Germinal center (tissue), 1 donor: Measurements from ENCODE around the gene FPR1.
A peak's percentile ranks its signal among the peaks of the same experiment; 100 is the strongest.

Experiments used
- DNase-seq: peaks from one replicate; pipeline ENCODE4 v3.0.0; 2012; ENCODE audit warnings: mixed read lengths, low spot score

The FPR1 gene

DNA sequence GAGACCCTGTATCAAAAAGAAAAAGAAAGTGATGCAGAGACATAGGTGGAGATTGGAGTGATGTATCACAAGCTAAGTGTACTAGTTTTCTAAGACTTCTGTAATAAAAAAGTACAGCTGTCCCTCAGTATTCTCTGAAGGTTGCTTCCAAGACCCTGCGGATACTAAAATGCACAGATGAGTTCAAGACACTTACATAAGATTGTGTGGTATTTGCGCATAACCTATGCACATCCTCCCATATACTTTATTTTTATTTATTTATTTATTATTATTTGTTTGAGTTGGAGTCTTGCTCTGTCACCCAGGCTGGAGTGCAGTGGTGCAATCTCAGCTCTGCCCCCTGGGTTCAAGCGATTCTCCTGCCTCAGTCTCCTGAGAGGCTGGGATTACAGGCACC lies 14.3 kb downstream of the FPR1 start:
- no peak for DNase-seq

DNA sequence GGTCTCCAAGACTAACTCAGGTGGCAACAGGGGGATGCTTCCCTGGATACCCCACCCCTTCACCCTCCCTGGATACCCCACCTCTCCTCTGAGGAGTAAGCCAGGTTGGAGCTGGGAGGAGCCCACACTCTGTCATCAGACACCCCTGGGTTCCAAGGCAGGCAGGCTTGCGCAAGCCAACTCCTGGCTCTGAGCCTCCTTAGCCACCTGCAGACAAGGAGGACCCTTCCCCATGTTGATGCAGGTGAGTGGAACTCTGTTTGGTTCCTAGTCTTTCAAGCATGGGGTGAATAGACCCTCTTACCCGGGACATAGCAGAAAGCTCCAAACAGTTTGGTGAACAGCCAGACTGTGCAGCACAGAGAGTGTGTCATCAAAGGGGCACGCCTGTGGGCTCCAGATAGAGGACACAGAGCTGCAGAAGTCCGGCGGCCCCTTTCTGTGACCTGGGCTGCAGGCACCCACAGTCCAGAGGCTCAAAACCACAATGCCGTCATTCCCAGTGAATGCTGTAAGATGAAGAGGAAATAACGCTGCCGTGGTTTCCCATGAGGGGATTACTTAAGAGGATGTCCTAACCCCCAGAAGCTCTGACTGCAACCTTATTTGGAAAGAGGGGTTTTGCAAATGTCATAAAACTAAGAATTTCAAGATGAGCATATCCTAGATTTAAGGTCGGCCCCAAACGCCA lies 15.8 kb downstream of the FPR1 start:
- DNase-seq: no peak

DNA sequence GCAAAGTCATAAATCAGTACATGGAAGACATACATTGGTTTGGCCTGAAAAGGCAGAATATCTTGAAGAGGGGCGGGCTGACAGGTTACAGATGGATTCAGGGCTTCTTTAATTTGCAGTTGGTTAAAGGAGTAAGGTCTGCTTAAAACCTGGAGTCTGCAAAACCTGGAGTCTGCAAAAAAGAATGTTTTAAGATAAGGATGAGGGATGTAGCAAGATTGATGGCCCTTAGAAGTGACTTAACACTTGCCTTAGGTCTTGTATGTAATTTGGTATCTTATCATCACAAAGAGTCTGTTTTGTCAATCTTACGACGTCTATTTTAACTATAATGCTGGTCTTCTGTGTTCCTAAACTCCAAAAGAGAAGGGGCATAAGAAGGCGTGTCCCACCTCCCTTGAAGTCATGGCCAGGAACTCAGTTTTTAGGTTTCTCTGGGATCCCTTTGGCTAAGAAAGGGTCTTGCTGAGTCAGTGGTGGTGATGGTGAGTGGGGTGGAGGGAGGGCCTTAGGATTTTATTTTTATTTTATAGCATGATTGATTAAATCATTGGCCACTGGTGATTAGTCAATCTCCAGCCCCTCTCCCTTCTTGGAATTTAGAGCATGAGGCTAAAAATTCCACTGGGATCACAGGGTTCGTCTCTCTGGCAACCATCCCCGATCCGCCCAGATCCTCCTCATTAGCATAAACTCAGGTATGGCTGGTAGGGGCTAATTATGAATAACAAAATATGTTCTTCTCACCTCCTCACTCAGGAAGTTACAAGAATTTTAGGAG lies 17.7 kb downstream of the FPR1 start:
- DNase-seq: no peak

DNA sequence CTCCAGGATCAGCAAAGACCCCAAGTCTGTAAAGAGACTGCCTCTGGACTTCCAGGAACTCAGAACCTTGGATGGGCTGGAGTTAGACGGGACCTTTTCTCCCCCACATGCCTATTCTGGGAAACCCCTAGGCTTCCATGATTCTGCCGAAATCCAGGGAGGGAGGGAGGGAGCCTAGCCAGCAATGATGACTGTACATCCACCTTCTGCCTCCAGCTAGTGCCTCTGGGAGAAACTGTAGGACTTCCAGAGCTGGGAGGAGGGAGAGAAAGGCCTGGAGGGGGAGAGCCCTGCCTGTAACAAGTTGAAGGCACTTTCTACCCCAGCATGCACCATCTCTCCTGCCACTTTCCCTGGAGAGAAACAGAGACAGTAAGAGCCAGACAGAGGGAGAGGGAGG lies 21.9 kb downstream of the FPR1 start:
- no peak for DNase-seq

DNA sequence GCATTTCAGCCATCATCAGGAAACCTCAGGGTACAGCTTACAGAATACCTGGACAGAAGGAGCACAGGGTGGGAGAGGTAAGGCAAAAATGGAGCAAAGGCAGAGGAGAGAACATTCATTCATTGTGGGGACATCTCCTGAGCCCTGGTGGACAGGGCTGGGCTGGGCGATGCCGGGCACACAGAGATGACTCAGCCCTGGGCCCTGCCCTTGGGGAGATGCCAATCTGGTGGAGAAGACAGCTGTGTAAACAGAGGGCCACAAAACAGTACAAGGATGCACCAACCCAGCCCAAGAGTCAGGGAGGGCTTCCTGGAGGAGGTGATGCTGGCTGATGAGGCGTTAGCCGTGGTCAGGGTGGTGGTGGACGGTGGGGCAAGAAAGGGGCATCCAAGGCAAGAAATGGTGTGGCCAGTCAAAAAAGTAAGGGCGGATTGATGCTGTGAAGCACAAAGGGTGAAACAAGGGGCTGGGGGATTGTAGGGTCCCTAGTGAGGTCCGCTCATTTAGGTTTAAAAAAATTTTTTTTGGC lies 24.3 kb downstream of the FPR1 start:
- DNase-seq: no peak

DNA sequence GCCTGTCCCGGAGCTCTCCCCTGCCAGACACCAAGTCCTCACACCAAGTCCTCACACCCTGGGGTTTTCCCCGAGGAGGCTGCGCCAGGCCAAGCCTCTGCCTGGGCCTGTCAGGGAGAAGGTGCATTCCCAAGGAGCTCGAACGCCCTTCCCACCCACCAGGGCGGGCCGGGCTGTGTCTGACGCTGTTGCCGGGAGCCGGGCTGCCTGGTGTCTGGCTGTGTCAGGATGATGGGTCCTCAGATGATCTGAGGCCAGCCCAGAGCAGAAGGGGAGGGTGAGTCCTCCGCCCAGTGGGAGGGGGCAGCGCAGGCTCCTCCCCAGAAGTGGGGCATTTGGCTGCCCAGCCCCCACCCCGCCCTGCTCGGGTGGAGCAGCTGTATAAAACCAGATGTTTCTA lies 25.6 kb downstream of the FPR1 start:
- DNase-seq: no peak

DNA sequence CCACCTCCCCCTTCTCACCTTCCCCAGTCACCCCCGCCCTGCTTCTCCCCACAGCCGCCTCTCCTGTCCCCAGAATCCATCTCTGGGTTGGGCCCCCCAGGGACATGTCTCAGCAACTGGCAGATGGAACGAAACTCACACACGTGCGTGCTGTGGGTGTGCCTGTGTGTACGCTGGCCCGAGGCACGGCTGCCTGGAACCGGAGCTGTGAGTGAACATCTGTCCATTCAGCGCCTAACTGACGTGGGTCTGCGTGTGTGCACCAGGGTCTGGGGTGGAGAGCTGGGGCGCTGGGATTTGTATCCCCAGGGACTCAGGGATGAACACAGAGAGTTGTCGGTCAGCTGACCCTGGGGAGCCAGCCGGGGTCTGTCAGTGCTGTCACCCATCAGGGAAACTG lies 27.1 kb downstream of the FPR1 start:
- no peak for DNase-seq

DNA sequence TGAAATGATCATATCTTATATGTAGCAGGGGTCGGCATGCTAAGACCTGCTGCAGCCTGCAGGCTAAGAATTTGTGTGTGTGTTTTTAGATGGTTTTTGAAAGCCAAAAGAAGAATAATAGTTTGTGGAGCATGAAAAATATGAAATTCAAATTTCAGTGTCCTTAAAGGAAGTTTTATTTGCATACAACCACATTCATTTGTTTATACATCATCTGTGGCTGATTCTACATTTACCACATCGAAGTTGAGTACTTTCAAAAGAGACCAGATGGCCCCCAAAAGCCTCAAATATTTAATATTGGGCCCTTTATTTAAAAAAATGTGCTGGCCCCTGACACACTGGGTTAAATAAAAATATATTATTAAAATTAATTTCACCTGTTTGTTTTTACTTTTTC lies 29.2 kb downstream of the FPR1 start:
- no peak for DNase-seq

DNA sequence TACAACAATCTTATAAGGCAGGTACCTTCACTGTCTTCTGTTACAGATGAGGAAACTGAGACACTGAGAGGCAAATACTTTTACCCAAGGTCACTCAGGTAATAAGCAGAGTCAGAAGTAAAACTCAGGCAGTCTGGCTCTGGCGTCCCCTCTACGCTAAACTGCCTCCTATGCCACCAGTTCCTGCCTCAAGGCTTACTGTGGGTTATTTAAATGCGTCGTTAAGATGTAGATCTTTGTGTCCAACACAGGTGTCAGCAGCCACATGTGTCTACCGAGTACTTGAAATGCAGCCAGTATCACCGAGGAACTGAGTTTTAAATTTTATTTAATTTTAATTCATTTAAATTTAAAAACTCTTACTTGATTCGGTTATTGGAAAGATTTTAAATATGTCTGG lies 29.8 kb downstream of the FPR1 start:
- no peak for DNase-seq

DNA sequence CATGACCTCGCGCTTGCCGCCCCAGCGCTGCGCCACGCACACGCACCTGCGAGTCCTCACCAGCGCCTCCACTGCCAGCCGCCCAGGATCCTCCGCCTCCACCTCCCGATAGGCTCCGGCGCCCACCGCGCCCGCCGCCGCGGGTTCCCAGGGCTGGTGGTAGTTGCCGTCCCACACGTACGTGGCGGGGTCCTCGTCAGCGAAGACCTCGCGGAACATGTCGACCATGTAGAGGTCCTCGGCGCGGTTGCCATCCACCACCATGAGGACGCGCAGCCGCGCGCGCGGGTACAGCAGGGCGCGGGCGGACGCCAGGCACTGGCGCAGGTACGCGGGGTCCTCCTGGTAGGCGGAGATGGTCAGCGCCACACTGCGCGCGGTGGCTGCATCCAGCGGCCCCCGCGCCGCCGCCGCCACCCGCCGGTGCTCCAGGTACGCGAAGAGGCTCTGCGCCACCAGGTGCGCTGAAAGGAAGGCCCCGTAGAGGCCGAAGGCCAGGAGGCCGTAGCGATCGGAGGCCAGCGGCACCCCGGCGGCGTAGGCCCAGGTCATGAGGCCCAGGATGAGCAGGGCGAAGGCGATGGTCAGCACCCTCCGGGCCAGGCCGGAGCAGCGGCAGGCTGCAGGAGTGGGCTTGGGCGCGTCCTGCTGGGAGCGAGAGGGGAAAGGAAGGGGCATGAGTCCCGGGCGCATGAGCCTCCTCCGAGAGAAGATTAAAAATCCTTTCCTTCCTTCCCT lies 32.3 kb downstream of the FPR1 start:
- DNase-seq: no peak

DNA sequence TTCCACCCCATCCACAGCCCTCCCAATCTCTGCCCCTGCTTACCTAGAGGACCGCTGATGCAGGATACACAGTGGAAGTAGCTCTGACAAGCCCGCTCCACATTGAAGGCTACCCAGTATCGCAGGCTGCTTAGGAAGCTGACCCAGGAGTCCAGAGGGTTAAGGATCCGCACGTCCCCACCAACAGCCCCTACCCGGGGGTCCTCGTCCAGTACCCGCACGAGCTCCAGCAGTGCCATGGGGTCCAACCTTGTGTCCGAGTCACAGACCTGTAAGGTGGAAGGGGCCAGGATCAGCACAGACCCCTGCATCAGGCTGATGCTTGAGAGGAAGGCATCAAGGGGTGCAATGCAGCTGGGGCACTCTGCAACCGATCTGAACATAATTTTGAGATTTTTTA lies 34.8 kb downstream of the FPR1 start:
- no peak for DNase-seq

DNA sequence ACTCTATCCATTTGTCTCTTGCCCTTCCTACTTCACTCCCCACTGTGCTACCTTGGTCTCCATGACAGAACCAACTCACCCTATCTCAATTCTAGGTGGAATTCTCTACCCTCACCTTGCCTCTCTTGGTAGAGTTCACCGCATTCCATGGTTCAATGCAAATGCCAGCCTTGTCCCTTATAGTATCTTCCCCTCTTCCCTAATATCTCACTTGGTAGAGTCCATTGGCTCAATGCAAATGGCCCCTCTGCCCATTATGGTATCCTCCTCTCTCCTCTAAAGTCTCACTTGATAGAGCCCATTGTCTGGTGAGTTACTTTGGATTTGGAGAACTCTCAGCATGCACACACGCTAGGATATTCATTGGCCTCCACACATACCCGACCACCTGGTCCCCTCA lies 35.8 kb downstream of the FPR1 start:
- DNase-seq: no peak

DNA sequence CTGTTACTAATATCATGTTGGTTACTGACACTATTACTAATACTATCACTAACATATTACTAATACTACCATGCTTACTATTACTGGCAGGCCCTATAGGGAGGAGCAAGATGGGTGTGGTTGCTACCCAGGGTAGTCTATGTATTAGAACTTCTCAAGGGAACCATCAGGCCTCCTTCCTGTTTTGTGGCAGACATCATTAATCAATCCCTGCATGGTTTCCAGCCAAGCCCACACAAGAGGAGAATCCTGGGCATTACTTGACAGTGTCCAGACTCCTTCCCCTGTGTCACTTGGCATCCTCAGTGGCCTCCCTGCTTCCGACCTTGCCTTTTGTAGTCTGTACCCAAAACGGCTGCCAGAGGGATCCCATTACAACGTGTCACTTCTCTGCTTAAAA lies 36.8 kb downstream of the FPR1 start:
- DNase-seq: no peak

DNA sequence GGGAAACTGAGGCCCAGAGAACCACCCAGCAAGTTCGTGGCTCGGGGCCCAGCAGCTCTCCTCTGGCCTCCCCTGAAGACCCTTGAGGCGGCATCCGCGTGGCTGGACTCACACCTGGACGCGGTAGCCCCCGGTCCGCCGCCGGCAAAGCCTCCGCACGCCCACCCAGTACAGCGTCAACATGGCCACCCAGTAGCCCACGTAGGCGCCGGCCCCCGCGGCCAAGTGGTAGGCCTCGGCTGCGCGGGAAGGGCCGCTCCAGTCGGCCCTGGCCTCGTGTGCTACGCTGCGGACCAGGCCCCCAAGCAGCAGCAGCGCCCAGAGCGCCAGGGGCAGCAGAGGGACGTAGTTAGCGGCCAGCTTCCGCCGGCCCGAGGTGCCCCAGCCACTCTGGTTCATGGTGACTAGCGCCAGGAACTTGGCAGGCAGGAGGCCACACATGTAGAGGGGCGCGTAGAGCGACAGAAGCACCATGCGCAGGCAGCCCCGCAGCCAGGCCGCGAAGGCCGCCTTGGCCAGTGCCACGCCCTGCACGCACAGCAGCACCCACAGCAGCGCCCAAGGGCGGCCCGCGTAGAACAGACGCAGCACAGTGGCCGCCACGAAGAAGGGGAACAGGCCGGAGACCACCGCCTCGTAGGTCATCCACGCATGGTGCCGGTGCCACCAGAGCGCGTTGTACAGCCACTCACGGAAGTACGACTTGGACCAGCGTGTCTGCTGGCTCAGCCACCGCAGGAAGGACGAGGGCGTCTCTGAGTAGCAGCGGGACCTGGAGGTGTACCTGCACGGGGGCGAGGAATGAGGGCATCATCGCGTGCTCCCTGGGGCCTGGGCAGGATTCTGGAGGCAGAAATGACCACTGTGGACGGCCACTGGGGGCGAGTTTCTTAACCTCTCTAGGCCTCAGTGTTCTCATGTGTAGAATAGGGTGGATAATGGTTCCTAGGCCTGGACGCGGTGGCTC lies 38.1 kb downstream of the FPR1 start:
- DNase-seq: no peak

DNA sequence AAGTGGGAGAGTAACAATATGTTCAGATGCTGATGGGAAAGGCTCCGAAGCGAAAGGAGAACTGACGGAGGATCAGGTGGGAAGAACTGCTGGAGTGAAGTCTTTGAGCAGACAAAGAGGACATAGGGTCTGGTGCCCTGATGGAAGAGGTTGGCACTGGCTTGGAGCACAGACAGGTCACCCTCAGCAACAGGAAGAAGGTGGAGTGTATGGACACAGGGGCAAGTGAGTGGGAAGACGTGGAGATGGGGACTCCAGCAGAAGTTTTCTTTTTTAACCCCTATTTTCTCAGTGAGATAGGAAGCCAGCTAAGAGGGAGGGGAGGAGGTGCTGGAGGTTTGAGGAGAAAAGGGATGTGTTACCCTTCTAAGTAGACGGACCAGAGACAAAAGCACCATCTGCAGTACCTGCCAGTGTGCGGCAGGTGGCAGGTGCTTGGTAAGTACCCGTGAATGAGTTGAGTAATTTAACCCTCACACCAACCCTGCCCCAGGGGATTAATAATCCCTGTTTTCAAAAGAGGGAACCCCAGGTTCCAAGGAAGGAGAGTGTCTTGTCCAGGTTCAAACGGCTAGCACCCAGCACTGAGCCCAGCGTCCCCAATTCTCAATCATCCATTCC lies 39.1 kb downstream of the FPR1 start:
- DNase-seq: peak; percentile 77

DNA sequence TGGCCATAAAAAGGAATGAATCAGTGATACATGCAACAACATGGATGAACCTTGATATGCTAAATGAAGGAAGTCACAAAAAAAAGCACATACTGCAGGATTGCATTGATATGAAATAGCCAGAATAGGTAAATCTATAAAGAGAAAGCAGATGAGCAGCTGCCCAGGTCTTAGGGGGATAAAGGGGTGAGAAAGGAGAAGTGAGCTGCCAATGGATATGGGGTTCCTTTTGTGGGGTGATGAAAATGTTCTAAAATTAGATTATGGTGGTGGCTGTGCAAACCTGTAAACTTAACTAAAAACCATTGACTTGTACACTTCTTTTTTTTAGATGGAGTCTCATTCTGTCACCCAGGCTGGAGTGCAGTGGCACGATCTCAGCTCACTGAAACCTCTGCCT lies 40.0 kb downstream of the FPR1 start:
- no peak for DNase-seq

DNA sequence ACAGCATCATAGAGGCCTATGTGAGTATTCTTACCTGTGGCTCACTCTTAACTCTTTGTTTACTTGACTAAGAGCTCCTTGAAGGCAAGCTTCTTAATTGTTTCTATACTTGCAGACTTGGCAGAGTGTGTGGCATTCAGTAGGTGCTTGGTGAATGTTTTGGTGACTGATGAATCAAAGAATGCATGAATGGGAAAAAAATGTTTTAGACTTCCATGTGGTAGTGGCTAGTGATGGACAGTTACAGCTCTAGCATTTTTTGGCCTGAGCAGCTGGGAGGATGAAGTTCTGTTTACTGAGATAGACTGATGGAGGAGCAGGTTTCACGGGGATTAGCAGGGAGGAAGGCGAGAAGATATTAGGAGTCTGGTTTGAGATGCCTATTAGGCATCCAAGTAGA lies 41.5 kb downstream of the FPR1 start:
- DNase-seq: no peak

DNA sequence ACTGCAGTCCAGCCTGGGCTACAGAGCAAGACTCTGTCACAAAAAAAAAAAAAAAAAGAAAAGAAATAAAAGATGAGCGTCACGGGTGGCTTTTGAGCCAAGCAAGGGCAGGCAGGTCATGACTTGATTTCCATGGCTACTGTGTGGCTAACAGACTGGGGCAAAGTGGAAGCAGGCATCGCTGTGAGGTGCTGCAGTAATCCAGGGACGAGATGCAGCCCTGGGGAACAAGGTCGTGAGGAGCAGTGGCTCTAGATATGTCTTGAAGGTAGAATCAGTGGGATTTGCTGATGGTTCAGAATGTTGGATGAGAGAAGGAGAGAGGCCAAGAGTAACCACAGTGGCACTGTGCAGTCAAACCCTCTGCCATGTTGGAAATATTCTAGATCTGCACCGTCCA lies 42.1 kb downstream of the FPR1 start:
- DNase-seq: no peak

DNA sequence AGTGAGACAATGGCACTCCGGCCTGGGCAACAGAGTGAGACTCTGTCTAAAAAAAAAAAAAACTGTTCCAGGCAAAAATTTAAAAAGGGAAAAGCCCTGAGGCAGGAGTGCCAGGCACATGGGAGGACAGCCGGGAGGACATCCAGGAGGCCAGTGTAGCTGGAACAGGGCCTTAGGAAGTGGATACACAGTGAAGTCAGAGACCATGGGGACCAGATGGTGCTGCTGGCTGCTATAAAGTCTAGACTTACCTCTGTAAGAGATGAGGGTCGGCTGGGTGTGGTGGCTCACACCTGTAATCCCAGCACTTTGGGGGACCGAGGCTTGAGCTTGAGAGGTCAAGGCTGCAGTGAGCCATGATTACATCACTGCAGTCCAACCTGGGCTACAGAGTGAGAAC lies 42.9 kb downstream of the FPR1 start:
- no peak for DNase-seq

DNA sequence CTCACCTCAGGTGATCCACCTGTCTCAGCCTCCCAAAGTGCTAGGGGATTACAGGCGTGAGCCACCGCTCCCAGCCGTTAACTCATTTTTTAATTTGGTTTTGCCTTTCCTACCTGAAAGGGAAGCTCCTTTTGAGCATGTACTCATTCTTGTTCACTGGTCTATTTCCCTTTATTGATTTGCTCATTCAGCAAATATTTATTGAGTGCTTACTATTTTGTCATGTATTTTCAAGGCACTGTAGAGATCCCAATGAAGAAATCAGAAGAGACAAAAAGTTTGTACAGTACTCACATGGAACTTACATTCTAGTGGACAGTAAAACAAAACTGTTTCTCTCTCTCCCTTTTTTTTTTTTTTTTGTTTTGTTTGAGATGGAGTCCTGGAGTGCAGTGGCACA lies 44.8 kb downstream of the FPR1 start:
- DNase-seq: no peak

DNA sequence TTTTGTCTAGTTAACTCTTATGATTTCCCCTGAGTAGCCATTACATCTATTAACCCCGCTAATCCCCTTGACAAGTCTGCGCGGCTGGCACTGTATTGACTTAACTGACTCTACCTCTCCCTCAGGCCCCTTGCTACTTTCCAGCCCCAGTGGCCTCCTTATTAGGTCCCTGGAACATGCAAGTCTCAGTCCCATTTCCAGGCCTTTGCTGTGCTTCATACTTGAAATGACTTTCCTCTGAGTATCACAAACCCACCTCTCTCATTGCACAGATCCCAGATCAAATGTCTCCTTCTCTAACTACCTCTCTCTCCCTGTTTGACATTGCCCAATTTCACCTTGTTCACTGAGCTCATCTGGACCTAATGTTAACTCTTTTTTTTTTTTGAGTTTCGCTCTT lies 45.4 kb downstream of the FPR1 start:
- DNase-seq: no peak
